AG04449 (cell line): ENCODE results near the gene UBN1.

ENCODE experiments used
- CTCF ChIA-PET: fragments of 350-600 bp; formaldehyde crosslinking; extraction: SDS; loops from one replicate; lab custom pipeline; 2021; ENCODE audit warnings: antibody characterized with exemption; lab: Yijun Ruan, JAX
- POLR2A ChIA-PET: fragments of 400-600, 350-600 bp; formaldehyde crosslinking; extraction: SDS; loops from one replicate; lab custom pipeline; 2020; ENCODE audit warnings: antibody characterized with exemption, inconsistent platforms; lab: Yijun Ruan, JAX
- DNase-seq: peaks from one replicate; pipeline ENCODE4 v3.0.0-alpha.2; 2010; ENCODE audit warnings: low read depth, low spot score
- H3K4me3 ChIP-seq: 2 replicates; pipeline ENCODE4 v1.5.1; 2011; ENCODE audit warnings: low read depth, mild to moderate bottlenecking, control low read depth, low read length
- TF ChIP-seq, protein P1 (sequence below): IDR thresholded peaks from one replicate; pipeline ENCODE4 v1.5.1; 2011; ENCODE audit warnings: mild to moderate bottlenecking, moderate library complexity, low read length, control low read depth, inconsistent platforms; ENCODE audit not compliant: insufficient read depth; ENCODE audit errors: missing control alignments

UBN1 gene

DNA sequence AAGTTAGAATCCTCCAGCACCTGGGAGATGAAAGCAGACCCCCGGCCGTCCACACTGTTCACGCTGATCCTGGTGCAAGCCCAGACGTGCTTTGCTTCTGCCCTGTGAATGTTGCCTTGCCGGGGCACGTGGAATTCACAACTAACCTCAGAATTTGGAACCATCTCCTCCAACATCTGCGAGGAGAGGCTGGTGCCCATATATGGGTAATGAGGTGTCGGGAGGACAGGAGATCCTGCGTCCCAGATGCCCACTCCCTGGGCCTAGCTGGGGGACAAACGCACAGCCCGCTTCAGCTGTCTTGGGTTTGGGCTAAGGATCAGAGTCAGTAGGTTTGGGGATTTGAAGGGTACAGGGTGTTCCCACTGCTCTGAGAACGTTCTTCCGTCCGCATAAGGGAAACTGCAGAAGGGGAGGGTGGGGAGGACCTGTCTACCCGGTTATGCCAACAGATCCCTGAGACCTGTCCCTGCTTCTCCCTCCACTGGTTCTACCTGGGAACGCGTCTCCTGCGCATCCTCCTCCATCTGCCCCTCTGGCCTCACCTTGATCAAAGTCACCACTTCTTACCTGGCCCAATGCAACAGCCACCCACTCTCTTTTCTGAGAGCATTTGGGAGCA is 75.6 kb downstream of the UBN1 start:
- TF ChIP-seq, protein P1, sequence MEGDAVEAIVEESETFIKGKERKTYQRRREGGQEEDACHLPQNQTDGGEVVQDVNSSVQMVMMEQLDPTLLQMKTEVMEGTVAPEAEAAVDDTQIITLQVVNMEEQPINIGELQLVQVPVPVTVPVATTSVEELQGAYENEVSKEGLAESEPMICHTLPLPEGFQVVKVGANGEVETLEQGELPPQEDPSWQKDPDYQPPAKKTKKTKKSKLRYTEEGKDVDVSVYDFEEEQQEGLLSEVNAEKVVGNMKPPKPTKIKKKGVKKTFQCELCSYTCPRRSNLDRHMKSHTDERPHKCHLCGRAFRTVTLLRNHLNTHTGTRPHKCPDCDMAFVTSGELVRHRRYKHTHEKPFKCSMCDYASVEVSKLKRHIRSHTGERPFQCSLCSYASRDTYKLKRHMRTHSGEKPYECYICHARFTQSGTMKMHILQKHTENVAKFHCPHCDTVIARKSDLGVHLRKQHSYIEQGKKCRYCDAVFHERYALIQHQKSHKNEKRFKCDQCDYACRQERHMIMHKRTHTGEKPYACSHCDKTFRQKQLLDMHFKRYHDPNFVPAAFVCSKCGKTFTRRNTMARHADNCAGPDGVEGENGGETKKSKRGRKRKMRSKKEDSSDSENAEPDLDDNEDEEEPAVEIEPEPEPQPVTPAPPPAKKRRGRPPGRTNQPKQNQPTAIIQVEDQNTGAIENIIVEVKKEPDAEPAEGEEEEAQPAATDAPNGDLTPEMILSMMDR: no peak
- no peak overlapping the region for H3K4me3 ChIP-seq
- DNase-seq: no peak
- POLR2A ChIA-PET: no interaction called here
- CTCF ChIA-PET: interaction anchor here (1.1 to 1.3 kb wide), 2 partner anchors 10 to 33 kb away, joined by 3 to 4 read pairs; no protein-coding TSS in a partner anchor

DNA sequence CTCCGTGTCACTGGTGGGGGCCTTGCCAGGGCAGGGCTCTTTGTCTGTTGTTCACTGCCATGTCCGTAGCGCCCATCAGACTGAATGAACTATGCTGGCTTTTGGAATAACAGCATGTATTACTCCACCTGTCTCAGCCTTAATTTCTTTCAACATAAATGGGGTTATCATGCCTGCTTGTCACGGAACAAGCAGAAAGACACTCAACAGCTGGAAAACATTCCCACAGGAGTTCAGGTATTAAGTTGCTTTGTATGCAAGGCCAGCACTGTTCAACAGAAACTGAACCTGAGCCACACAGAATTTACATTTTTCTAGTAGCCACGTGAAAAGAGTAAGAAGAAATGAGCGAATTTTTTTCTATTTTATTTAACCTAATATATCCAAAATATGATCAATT is 76.6 kb downstream of the UBN1 start:
- DNase-seq: no peak
- TF ChIP-seq, protein P1: no peak
- ChIA-PET CTCF (no interaction called here), POLR2A (no interaction called here)
- no peak overlapping the region for H3K4me3 ChIP-seq

DNA sequence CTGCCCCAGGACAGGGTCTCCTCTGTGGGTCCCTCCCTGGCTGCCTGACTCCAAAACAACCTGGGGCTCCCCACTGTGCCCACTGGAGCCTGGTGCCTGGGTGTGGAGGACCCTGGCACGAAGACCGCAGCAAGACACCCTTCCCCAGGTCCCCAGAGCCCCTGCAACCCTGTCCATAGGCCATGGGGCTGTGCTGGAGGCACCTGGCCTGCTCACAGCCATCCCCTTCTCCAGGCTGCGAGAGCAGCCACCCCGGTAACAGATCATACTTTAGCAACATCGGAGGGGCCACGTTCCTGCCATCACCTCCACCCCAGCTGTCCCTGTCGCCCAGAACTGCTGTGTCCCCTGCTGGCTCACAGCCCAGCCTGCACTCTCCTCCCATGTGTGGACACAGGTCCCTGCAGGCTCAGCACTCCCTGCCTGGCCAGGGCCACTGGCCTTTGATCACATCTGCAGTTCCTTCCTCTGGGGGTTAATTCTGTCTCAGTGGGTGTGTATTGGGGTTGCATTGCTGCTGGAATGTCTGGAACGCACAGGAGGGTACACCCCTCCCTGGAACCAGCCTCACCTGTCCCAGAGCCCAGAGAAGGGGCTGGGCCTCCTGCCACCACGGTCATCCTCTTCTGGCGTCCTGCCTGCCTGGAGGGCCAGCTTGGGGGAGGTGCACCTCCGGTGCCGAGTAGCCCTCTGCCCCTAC is 77.5 kb downstream of the UBN1 start:
- DNase-seq: no peak
- ChIA-PET CTCF (no interaction called here), POLR2A (no interaction called here)
- no peak overlapping the region for H3K4me3 ChIP-seq
- TF ChIP-seq, protein P1: no peak

DNA sequence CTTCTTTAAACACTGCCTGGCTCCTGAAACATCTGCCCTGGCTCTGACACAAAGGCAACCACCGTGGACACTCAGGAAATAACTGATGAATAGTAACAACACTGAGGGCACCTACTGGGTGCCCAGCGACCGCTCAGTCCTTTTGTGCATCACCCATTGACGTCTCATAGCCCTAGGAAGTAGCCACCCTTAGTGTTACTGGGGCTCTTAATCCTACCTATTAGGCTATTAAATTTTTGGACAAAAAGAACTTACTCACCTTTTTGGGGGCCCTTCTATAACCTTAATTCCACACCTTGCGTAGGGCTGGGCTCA is 78.0 kb downstream of the UBN1 start:
- ChIA-PET CTCF (no interaction called here), POLR2A (no interaction called here)
- TF ChIP-seq, protein P1: no peak
- H3K4me3 ChIP-seq: no peak overlapping the region
- DNase-seq: no peak

DNA sequence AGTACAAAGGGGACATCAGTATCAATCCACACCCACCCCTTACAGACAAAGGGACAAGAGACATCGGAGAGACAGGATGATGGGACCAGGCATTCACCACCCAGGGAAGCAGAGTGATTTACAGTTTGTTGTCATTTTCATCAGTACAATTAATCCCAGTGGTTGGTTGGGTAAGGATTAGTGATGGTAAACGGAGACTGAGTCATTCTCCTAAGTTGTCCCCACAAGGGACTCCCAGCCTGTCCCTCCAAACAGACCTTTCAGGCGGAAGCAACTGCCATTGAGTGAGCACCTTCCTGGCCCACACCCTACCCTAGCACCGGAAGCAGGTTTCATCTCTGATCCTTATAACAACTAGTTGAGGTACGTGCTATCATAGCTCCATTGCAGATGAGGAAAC is 78.5 kb downstream of the UBN1 start:
- no peak overlapping the region for H3K4me3 ChIP-seq
- ChIA-PET POLR2A (no interaction called here), CTCF (no interaction called here)
- TF ChIP-seq, protein P1: no peak
- DNase-seq: no peak

DNA sequence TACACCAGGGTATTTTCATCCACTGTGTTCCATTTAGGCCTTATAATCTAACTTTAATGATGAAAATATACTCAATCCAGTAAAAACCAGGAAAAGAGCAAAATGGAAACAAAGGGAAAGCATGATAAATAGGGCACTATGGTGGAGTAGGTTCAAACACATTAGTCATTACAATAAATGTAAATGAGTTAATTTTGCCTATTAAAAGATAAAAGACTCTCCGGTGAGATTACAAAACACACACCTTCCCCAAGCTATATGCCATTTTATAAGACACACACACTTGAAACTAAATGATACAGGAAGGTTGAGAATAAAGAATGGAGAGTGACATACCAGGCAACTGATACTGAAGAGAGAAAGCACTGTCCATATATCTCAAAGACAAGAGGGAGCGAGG is 79.6 kb downstream of the UBN1 start:
- H3K4me3 ChIP-seq: no peak overlapping the region
- ChIA-PET CTCF (interaction anchor here (1.1 kb wide), 1 partner anchor 29 kb away, joined by 3 read pairs; no protein-coding TSS in a partner anchor), POLR2A (no interaction called here)
- DNase-seq: no peak
- TF ChIP-seq, protein P1: no peak
